GM20431 (cell line): ENCODE measurements around the gene PER1.
"Not testable (repeated sequence)": the region's sequence is repeated elsewhere in the genome, so short reads cannot be mapped to it uniquely, and the experiment has no call there.

Source experiments
- in situ Hi-C: fragments of 300-500 bp; cut with MseI, MboI; formaldehyde crosslinking; loops from one replicate; pipeline ENCODE4 v1.15.0; 2020; ENCODE audit warnings: low sequenced_read_pairs; ENCODE audit not compliant: unreplicated experiment

PER1 gene

GRCh38 chr17:8122924-8123694 lies 29.1 kb downstream of the PER1 start:
- in situ Hi-C loops = no loop called here

- in situ Hi-C loops = no loop called here
Observed at GRCh38 chr17:8122422-8122923, 29.7 kb downstream of the PER1 start.

- in situ Hi-C loops = no loop called here
Observed at GRCh38 chr17:8121681-8122421, 30.4 kb downstream of the PER1 start.

- in situ Hi-C loops = no loop called here
Observed at GRCh38 chr17:8121407-8121680, 30.9 kb downstream of the PER1 start.

- in situ Hi-C loops = no loop called here
Observed at GRCh38 chr17:8120520-8121406, 31.4 kb downstream of the PER1 start.

GRCh38 chr17:8119581-8120519 lies 32.4 kb downstream of the PER1 start:
- in situ Hi-C loops = no loop called here

- in situ Hi-C loops = no loop called here
Observed at GRCh38 chr17:8118769-8119580, 33.2 kb downstream of the PER1 start.

- in situ Hi-C loops = no loop called here
Observed at GRCh38 chr17:8117980-8118768, 34.0 kb downstream of the PER1 start, which contains the start of gene ALOXE3. Gene ALOXE3, minus strand, starts transcription at chr17:8118514. Its CDS starts 524 bp downstream, at chr17:8117990.

GRCh38 chr17:8117367-8117979 lies 34.7 kb downstream of the PER1 start:
- in situ Hi-C loops = no loop called here

- in situ Hi-C loops = no loop called here
Observed at GRCh38 chr17:8116776-8117175, 35.4 kb downstream of the PER1 start.

- in situ Hi-C loops = no loop called here
Observed at GRCh38 chr17:8110907-8111306, 41.3 kb downstream of the PER1 start.

- in situ Hi-C loops = no loop called here
Observed at GRCh38 chr17:8110456-8110804, 41.8 kb downstream of the PER1 start.

GRCh38 chr17:8109661-8110455 lies 42.3 kb downstream of the PER1 start:
- in situ Hi-C loops = no loop called here

- in situ Hi-C loops = no loop called here
Observed at GRCh38 chr17:8108972-8109660, 43.1 kb downstream of the PER1 start.

- in situ Hi-C loops = not testable (repeated sequence)
Observed at GRCh38 chr17:8106980-8107379, 45.2 kb downstream of the PER1 start.

- in situ Hi-C loops = no loop called here
Observed at GRCh38 chr17:8105957-8106398, 46.2 kb downstream of the PER1 start.
